Fibroblast of the aortic adventitia (primary cell): ENCODE results near the gene VHLL. TPM values are rescaled to one million over a fixed set of nuclear protein-coding genes. Genes with fewer than 3 reads are reported as not detected.

Source experiments
- DNase-seq: peaks from one replicate; pipeline ENCODE4 v3.0.0-alpha.2; 2010; ENCODE audit warnings: low read depth
- H3K4me3 ChIP-seq: 2 replicates; pipeline ENCODE4 v1.5.1; 2011; ENCODE audit warnings: low read depth, mild to moderate bottlenecking, control low read depth, low read length, moderate library complexity
- CTCF ChIP-seq: IDR thresholded peaks from 2 replicates; pipeline ENCODE4 v1.5.1; 2011; ENCODE audit warnings: mild to moderate bottlenecking, low read length, control low read depth, inconsistent platforms; ENCODE audit not compliant: insufficient read depth
- total RNA-seq: library from RNA; depleted of rRNA; stranded (reverse); fragments of >200 nt; gene quantifications from 2 replicates; pipeline ENCODE4 v1.2.3, GENCODE V29; 2012; ENCODE audit warnings: low replicate concordance

The VHLL gene
- total RNA-seq, 1 donor = not detected

GRCh38 chr1:156283521-156283920 lies 15.6 kb downstream of the VHLL start:
- no peak for DNase-seq
- no peak for TF ChIP-seq CTCF
- H3K4me3 ChIP-seq = peak overlapping the region; percentile 97

DNA sequence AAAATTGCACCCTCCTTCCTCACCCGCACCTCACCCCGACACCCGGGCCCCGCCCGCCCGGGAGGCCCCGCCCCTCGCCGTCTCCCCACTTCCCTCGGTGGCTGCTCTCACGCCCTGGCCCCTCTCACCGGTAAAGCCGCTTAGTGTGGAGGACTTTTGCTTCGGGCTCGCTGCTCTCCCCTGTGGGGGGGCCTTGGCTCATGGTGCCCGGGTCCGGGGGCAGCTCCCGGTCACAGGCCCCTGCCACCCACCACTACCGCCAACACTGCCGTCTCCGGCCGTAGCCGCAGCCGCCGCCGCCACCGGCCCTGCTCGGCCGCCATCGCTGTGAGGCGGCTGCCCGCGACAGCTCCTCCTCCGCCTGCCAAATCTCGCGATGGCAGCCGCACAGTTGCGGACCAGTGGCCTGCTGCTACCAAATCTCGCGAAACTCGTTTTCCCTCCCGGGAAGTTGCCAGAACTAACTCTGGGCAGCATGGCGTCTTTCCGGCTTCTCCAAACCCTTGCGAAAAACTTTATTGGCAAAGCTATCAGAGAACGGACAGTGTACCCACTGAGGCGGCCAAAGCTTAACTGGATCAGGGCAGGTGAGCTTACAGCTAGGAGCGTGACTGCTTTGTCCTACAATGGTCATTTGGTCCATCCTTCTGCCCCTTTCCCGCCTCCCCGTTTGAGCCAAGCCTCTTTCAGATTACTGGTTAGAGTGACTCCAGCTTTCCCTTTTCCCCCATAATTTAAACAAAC lies 16.5 kb downstream of the VHLL start, which contains the start of gene SMG5:
Gene SMG5 (minus strand): TSS at position 347 of the 744 bp plus-strand sequence. CDS start 145 bp downstream, at position 202.
- peak within 1 kb of the TSS; percentile 97 for H3K4me3 ChIP-seq
- peak; percentile 99 for DNase-seq
- TF ChIP-seq CTCF = no peak

DNA sequence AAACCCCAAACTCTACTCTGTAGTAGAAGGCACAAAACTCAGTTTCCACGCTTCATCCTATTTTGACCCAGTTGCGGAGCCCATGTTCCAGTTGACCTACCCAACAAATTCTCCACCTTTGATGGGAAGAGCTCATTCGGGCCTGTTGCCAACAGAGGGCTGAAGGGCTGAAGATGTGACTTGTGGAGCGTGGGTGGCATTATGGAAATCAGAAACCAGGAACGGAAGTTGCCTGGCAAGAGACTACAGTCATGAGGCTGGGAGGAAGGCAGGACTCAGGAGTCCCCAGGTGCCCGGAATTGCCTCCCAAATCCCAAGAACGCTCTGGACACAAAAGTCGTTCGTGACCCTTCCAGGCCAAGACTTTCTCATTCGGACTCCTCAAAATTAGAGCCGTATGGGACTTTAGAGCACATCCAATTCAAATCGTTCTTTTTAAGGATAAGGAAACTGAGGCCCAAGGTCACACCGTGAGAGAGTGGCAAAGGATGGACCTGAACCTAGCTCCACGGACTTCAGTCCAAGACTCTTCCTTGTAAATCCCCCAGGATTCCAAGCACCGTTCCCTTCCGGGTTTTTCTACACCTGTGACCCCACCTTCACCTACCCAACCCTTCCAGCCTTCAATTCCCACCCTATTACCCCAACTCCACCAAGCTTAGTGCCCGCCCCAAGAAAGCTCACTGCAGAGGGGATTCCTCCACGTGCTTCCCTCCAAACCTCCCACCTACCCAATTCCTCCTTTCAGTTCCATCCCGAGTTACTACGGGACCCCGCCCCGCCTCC lies 17.2 kb downstream of the VHLL start:
- DNase-seq = no peak
- no peak for TF ChIP-seq CTCF
- peak overlapping the region; percentile 97 for H3K4me3 ChIP-seq

GRCh38 chr1:156281281-156281680 lies 17.8 kb downstream of the VHLL start:
- DNase-seq = peak; percentile 45
- no peak for TF ChIP-seq CTCF
- H3K4me3 ChIP-seq = peak overlapping the region; percentile 97

GRCh38 chr1:156279837-156280236 lies 19.3 kb downstream of the VHLL start:
- no peak for TF ChIP-seq CTCF
- no peak for DNase-seq
- H3K4me3 ChIP-seq = no peak overlapping the region

DNA sequence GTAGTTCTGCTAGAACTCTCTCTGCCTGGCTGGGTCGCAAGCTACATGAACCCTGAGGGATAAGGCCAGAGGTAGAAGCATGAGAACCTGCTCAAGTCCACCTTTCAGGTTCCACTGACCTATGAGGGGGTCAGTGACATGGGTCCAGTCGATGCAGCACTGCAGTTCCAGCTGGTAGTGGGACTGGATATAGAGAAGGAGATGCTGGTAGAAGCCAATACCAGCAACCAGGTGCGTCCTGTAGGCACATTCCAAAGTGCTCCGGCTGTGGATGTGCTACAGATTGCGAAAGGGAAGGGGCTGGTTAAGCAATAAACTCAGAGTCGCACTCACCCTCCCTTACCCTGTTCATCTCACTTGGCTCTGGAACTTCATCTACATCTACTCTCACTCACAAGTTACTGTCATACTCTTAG lies 22.1 kb downstream of the VHLL start:
- TF ChIP-seq CTCF = no peak
- no peak for DNase-seq
- H3K4me3 ChIP-seq = no peak overlapping the region
